ENCODE results near the gene EIF2S1. TPM values are rescaled to one million over a fixed set of nuclear protein-coding genes. Genes with fewer than 3 reads are reported as not detected.
"Not testable (repeated sequence)": the region's sequence is repeated elsewhere in the genome, so short reads cannot be mapped to it uniquely, and the experiment has no call there.

The EIF2S1 gene
- total RNA-seq, 1 experiment from 2014 or later: 192 TPM

DNA sequence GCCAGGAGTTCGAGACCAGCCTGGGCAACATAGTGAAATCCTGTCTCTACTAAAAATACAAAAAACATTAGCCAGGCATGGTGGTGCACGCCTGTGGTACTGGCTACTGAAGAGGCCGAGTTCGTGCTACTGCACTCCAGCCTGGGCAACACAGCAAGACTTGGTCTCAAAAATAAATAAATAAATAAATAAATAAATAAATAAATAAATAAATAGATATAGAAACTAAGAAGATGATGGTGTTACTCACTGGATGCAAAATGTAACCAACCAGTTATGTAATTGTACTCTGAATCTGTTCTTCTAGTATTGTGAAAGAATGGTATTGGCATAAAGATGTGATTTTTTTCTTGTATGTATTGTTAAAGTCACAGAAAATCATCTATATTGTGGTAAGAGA is 30.5 kb upstream of the EIF2S1 start:
- intact Hi-C loops (cut with micrococcal nuclease); DNase-seq (ENCODE audit: low read depth, low spot score); POLR2A ChIA-PET; ATAC-seq; H3K27ac ChIP-seq (ENCODE audit: low read depth, low read length); H4K20me1 ChIP-seq (ENCODE audit: insufficient read depth); H3K9me2 ChIP-seq (ENCODE audit: insufficient read depth); CTCF ChIA-PET; H3K4me3 ChIP-seq (replicated peaks in 1 of 2; ENCODE audit: low read depth in 1 of 2, low read length in 2 of 2); H3K79me2 ChIP-seq (ENCODE audit: insufficient read depth, low read length); RAD21 ChIA-PET (ENCODE audit: low non-redundant PET in 1 of 2, low total read pairs in 2 of 2, uncharacterized antibody in 2 of 2, unreplicated experiment in 2 of 2); H2AFZ ChIP-seq (ENCODE audit: low read depth, low read length, poor library complexity, severe bottlenecking); H3K4me1 ChIP-seq (ENCODE audit: control insufficient read depth in 1 of 2, insufficient read depth in 2 of 2, low read length in 2 of 2); H3K4me2 ChIP-seq (ENCODE audit: low read length); H3K9ac ChIP-seq (ENCODE audit: low read length); BruUV-seq (replicated peaks); H3K27me3 ChIP-seq (ENCODE audit: insufficient read depth, low read length); H3K9me3 ChIP-seq (ENCODE audit: control insufficient read depth in 1 of 2, insufficient read depth in 1 of 2, low read depth in 1 of 2, low read length in 2 of 2): not testable (repeated sequence)
- peaks cover 11 to 12% of the 10 kb centered on the region in 2 experiments; a peak in 3 of 4 replicates for H3K36me3 ChIP-seq (ENCODE audit: control insufficient read depth in 1 of 2, insufficient read depth in 2 of 2, low read length in 2 of 2)

DNA sequence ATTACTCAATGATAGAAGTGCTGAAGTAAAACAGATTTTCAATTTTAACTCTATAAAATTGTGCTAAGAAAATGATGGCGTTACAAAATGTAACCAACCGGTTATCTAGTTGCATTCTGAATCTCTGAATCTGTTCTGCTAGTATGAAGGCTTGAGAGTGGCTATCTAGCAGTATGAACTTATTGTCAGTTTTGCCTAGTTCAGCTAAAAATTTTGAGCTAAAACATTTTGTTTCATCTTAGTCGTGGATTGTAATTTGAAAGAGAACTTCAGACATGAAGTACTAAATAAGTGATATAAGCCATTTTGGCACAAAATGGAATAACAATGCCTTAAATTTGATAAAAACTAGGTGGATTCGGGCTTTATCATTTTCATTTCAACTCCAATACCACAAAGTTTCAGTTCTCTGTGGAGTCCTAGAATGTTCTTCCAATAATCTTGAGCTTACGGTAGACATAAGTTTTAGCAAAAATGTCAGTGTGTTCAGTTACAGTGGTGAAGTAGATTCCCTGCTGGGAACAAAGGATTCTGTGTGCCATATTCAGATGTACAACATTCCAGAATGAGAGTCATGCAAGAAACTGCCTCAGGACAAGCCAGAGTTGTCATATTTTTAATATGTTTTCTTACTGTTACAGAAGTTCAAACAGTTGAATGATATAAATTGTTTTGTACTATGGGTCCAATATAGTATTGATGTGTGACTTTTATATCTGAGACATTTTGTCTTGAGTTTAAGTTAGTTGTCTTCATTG is 28.6 kb upstream of the EIF2S1 start:
- Histone ChIP-seq H3K4me3 (replicated peaks in 1 of 2; ENCODE audit: low read depth in 1 of 2, low read length in 2 of 2) (no peak overlapping the region), H3K9me2 (ENCODE audit: insufficient read depth) (no peaks in the 10 kb centered on the region), H3K27me3 (ENCODE audit: insufficient read depth, low read length) (no peaks in the 10 kb centered on the region), H3K36me3 (ENCODE audit: control insufficient read depth in 1 of 2, insufficient read depth in 2 of 2, low read length in 2 of 2) (peaks cover 12 to 18% of the 10 kb centered on the region in 2 experiments; a peak in 3 of 4 replicates), H3K9me3 (ENCODE audit: control insufficient read depth in 1 of 2, insufficient read depth in 1 of 2, low read depth in 1 of 2, low read length in 2 of 2) (no peaks in the 10 kb centered on the region), H4K20me1 (ENCODE audit: insufficient read depth) (no peaks in the 10 kb centered on the region), H3K9ac (ENCODE audit: low read length) (no peak overlapping the region), H3K79me2 (ENCODE audit: insufficient read depth, low read length) (no peaks in the 10 kb centered on the region), H3K27ac (ENCODE audit: low read depth, low read length) (no peak overlapping the region), H2AFZ (ENCODE audit: low read depth, low read length, poor library complexity, severe bottlenecking) (no peak overlapping the region), H3K4me2 (ENCODE audit: low read length) (no peak overlapping the region), H3K4me1 (ENCODE audit: control insufficient read depth in 1 of 2, insufficient read depth in 2 of 2, low read length in 2 of 2) (peaks cover 0 to 8% of the 10 kb centered on the region in 2 experiments; a peak in 1 of 4 replicates)
- intact Hi-C loops (cut with micrococcal nuclease): no loop called here
- BruUV-seq (replicated peaks): no TSS peak
- ChIA-PET POLR2A (no interaction called here), RAD21 (ENCODE audit: low non-redundant PET in 1 of 2, low total read pairs in 2 of 2, uncharacterized antibody in 2 of 2, unreplicated experiment in 2 of 2) (no interaction called here), CTCF (interaction anchor here (1.6 kb wide), 1 partner anchor 28 kb away, joined by 5 read pairs; the partner anchor contains the start of gene ATP6V1D)
- no peak for ATAC-seq
- DNase-seq (ENCODE audit: low read depth, low spot score): no peak
- TF ChIP-seq POLR2AphosphoS5 (IDR thresholded peaks at IDR 0.05; ENCODE audit: low read depth, low read length) (no peak), EGR1 (IDR thresholded peaks at IDR 0.05; ENCODE audit: low read depth) (no peak), JUND (IDR thresholded peaks at IDR 0.05) (no peak), POLR2A (IDR thresholded peaks at IDR 0.05; ENCODE audit: borderline replicate concordance, extremely low read depth, insufficient read depth, insufficient read length) (no peak), ZNF274 (IDR thresholded peaks at IDR 0.05; ENCODE audit: low read depth, low read length) (no peak), EZH2phosphoT487 (IDR thresholded peaks at IDR 0.05; ENCODE audit: borderline replicate concordance) (no peak), YY1 (IDR thresholded peaks at IDR 0.05; ENCODE audit: extremely low read depth, insufficient replicate concordance, low read depth, low read length) (no peak), FOSL1 (IDR thresholded peaks at IDR 0.05; ENCODE audit: low read depth) (no peak)
- TF ChIP-seq, protein P1, sequence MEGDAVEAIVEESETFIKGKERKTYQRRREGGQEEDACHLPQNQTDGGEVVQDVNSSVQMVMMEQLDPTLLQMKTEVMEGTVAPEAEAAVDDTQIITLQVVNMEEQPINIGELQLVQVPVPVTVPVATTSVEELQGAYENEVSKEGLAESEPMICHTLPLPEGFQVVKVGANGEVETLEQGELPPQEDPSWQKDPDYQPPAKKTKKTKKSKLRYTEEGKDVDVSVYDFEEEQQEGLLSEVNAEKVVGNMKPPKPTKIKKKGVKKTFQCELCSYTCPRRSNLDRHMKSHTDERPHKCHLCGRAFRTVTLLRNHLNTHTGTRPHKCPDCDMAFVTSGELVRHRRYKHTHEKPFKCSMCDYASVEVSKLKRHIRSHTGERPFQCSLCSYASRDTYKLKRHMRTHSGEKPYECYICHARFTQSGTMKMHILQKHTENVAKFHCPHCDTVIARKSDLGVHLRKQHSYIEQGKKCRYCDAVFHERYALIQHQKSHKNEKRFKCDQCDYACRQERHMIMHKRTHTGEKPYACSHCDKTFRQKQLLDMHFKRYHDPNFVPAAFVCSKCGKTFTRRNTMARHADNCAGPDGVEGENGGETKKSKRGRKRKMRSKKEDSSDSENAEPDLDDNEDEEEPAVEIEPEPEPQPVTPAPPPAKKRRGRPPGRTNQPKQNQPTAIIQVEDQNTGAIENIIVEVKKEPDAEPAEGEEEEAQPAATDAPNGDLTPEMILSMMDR (IDR thresholded peaks at IDR 0.05 in 2 of 3, conservative IDR thresholded peaks at IDR 0.05 in 1 of 3; ENCODE audit: borderline replicate concordance in 1 of 3, insufficient read depth in 1 of 3, low read depth in 2 of 3, low read length in 2 of 3): no peak
- TF ChIP-seq, protein P2, sequence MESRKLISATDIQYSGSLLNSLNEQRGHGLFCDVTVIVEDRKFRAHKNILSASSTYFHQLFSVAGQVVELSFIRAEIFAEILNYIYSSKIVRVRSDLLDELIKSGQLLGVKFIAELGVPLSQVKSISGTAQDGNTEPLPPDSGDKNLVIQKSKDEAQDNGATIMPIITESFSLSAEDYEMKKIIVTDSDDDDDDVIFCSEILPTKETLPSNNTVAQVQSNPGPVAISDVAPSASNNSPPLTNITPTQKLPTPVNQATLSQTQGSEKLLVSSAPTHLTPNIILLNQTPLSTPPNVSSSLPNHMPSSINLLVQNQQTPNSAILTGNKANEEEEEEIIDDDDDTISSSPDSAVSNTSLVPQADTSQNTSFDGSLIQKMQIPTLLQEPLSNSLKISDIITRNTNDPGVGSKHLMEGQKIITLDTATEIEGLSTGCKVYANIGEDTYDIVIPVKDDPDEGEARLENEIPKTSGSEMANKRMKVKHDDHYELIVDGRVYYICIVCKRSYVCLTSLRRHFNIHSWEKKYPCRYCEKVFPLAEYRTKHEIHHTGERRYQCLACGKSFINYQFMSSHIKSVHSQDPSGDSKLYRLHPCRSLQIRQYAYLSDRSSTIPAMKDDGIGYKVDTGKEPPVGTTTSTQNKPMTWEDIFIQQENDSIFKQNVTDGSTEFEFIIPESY (IDR thresholded peaks at IDR 0.05; ENCODE audit: extremely low read depth, insufficient replicate concordance, low read length): no peak
- TF ChIP-seq, protein P3, sequence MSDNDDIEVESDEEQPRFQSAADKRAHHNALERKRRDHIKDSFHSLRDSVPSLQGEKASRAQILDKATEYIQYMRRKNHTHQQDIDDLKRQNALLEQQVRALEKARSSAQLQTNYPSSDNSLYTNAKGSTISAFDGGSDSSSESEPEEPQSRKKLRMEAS (IDR thresholded peaks at IDR 0.05): no peak

Measured in HCT116 (cell line).